ENCODE measurements around the gene SBF1.

DNA sequence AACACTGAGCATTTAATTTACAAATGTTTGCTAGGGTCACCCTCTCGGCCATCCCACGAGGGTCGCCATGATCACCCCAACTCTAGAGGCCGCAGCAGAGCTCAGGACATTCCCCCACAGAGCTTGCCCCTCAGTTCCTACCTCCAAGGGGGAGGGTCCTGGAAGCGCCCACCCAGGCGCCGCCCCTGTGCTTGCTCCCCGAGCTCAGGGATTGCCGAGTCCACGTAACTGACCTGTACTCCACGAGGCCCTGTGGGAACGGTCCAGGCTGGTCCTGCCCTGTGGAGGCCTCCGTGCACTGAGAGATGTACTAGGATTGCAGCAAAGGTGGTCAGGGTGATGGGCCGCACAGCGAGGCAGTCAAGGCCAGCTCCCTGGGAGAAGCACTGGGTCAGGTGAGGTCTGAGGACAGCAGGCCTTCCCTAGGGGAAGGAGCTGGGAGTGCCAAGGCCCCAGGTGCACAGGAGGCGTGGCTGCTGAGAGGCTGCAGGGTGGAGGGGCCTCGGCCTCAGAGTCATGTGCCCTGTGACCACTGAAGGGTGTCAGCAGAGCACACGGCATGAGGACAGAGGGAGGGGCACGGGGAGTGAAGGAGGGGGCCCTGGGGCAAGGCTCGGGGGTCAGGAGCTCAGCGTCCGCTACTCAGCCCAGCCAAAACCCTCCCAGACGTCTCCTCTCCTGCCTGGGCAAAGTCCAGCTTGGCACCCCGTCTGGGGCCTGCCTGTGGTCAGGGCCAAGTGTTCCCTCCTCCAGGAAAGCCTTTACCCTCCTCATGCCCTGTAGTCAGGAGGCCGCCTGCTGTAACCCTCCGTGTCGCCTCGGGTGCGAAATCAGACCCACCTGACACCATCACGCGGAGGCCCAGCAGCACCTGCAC lies 9.4 kb upstream of the SBF1 start:
- TF ChIP-seq, protein P1, sequence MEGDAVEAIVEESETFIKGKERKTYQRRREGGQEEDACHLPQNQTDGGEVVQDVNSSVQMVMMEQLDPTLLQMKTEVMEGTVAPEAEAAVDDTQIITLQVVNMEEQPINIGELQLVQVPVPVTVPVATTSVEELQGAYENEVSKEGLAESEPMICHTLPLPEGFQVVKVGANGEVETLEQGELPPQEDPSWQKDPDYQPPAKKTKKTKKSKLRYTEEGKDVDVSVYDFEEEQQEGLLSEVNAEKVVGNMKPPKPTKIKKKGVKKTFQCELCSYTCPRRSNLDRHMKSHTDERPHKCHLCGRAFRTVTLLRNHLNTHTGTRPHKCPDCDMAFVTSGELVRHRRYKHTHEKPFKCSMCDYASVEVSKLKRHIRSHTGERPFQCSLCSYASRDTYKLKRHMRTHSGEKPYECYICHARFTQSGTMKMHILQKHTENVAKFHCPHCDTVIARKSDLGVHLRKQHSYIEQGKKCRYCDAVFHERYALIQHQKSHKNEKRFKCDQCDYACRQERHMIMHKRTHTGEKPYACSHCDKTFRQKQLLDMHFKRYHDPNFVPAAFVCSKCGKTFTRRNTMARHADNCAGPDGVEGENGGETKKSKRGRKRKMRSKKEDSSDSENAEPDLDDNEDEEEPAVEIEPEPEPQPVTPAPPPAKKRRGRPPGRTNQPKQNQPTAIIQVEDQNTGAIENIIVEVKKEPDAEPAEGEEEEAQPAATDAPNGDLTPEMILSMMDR (conservative IDR thresholded peaks at IDR 0.05; ENCODE audit: low read depth, low read length) = no peak
- TF ChIP-seq EZH2 (IDR thresholded peaks at IDR 0.05; ENCODE audit: borderline replicate concordance, low read depth, low read length, poor library complexity, severe bottlenecking) = no peak

Measured in A673 (cell line).